Stimulated activated CD8-positive, alpha-beta memory T cell treated with anti-CD3 and anti-CD28 coated beads, Interleukin-7, amount 100 ng/mL, for 4 hours (primary cell): Measurements from ENCODE around the gene PLPP7.
A peak's percentile ranks its signal among the peaks of the same experiment; 100 is the strongest.
"Not testable (repeated sequence)": the region's sequence is repeated elsewhere in the genome, so short reads cannot be mapped to it uniquely, and the experiment has no call there.

Experiments used
- DNase-seq, 2 donors: peaks; one replicate each; pipeline ENCODE4 v3.0.0-alpha.2; 2020; ENCODE audit warnings: low read depth in 2 of 2

Gene PLPP7

DNA sequence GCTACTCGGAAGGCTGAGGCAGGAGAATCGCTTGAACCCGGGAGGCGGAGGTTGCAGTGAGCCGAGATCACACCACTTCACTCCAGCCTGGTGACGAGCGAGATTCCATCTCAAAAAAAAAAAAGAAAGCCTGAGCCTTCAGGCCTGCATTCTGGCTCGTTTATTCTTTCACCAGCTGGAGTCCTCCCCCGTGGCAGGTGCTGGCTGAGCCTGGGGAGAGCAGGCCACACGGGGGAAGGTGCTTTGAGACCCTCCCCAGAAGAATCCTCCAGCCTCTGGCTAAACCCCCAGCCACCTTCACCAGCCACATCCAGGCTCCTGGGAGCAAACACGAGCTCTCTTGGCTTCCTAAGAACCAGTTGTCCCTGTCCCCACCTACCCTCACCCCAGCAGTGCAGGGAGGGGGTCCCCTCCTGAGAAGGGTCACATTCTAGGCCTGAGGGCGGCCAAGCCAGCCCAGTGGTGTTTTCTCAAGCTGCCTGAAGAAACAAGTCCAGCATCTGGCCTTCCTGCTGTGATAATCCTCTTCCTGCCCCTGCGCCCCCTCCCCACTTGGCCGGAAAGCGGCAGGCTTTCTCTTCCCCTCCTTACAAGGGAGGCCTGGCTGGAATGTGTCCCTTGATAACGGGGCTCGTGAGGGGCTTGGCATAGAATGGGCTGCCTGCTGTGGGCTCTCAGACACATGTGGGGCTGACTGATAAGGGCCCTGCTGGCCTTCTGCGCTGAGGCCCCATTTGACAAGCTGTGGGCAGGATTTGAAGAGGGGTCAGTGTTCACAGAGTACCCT lies 41.5 kb downstream of the PLPP7 start:
- no peak for DNase-seq

DNA sequence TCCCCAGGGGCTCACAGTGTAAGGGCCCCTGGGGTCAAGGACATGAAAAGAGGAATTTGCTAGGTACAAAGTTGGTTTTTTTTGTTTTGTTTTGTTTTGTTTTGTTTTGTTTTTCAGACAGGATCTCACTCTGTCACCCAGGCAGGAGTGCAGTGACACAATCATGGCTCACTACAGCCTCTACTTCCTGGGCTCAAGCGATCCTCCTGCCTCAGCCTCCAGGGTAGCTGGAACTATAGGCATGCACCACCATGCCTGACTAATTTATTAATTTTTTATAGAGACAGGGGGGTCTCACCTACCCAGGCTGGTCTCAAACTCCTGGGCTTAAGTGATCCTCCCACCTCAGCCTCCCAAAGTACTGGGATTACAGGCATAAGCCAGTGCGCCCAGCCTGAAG lies 42.5 kb downstream of the PLPP7 start:
- not testable (repeated sequence) for DNase-seq

DNA sequence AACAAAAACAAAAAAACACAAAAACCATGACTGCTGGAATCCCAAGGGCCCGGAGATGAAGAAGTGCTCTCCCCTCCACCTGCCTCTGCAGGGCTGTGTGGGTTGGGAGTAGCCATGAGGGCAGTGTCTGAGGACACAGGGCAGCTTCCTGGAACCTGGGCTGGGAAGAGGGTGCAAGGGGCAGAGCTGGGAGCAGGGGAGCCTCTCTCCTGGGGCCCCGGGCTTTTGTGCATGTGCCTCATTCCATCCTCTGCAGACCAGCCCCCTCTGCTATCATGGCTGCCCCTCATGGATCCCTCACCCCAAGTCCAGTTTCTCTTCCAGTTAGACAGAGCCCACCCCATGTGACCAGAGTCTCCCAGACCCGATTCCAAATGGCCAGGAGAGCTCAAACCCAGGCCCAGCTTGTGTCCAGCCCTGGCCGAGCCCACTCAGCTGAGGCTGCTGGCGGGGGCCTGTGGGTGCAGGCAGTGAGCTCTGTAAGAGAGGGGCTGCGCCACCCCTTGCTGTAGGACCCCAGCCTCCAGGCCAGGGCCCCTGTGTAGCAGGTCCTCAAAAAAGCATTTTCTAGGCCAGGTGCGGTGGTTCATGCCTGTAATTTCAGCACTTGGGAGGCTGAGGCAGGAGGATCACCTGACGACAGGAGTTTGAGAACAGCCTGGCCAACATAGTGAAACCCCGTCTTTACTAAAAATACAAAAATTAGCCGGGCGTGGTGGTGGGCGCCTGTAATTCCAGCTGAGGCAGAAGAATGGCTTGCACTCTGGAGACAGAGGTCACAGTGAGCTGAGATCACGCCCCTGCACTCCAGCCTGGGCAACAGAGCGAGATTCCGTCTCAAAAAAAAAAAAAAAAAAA lies 44.5 kb downstream of the PLPP7 start:
- no peak for DNase-seq

- DNase-seq = no peak
These were observed 45.3 kb downstream of the PLPP7 start for GRCh38 chr9:131334629-131335367.

GRCh38 chr9:131335368-131335755 lies 45.8 kb downstream of the PLPP7 start:
- no peak for DNase-seq

- no peak for DNase-seq
These were observed 47.8 kb downstream of the PLPP7 start for GRCh38 chr9:131337131-131337848.

- not testable (repeated sequence) for DNase-seq
These were observed 49.7 kb downstream of the PLPP7 start for GRCh38 chr9:131339212-131339611.

GRCh38 chr9:131344931-131345535 lies 55.5 kb downstream of the PLPP7 start:
- DNase-seq = not testable (repeated sequence)

GRCh38 chr9:131346559-131346958 lies 57.0 kb downstream of the PLPP7 start:
- no peak for DNase-seq

DNA sequence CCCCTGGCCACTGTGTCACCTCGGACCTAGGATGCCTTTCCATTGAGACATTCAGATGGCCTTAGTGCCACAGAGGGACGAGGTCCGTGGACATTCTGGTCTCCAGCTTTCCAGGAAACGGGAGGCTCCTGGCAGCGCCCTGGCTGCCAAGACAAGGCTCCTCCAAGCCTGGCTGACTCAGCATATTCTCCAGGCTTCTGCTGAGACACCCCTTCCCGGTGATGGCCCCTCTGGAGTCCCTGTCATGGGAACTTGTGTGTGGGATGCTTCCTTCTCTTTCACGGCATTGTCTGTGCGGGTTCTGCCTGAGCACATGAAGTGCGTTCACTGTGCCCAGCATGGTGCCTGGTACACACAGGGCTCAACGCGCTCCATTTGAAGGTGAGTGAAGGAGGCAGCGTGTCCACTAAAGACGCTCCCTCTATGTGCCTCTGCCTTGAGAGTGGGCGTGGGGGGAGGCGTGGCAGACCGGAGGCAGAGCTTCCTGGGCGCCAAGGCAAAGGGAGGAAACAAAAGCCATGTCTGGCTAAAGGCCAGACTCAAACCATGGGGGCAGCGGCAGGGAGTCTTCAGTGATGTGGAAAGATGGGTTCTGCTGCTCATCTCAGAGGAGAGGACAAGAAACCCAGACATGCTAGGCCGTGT lies 58.0 kb downstream of the PLPP7 start:
- DNase-seq = no peak

- no peak for DNase-seq
These were observed 59.4 kb downstream of the PLPP7 start for GRCh38 chr9:131348631-131349521.

- no peak for DNase-seq
These were observed 60.0 kb downstream of the PLPP7 start for GRCh38 chr9:131349522-131349880.

DNA sequence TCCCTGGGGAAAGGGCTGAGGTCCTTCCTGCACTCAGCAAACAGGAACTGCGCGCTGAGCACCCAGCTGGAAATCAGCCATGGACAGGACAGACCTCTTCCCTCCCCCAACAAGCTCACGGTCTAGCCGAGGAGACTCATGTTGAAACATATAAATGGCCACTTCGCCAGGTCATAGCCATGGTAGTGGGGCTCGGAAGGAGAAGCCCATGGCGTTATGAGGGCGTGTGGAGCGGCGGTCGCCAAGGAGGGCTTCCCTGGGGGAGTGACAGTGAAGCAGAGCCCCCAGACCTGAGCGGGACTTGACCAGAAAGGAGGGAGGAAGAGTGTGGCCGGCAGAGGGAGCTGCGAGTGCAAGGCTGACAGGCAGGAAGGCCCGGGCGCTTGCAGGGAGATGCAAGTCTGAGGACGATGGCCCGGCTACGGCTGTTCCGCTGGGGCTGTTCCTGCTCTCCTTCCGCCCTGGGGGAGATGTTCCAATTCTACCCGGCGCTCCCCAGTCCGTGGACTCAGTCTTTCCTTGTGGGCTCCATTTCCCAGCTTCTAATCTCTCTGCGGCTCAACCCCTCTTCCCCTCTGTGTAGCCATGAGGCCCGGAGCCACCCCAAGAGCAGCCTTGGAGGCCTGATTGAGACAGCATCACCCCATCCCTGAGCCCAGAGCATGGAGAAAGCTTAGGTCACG lies 60.5 kb downstream of the PLPP7 start:
- peak; percentile 66 to 76 for DNase-seq

DNA sequence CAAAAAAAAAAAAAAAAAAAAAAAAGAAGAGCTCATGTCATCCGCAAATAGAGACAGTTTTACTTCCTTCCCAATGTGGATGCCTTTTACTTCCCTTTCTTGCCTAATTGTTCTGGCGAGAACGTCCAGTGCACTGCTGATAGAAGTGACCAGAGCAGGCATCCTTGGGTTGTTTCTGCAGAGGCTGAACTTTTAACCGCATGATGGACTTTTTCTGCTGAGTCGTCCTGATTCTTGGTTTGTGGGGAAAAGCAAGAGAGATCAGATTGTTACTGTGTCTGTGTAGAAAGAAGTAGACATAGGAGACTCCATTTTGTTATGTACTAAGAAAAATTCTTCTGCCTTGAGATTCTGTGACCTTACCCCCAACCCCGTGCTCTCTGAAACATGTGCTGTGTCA lies 67.0 kb downstream of the PLPP7 start:
- not testable (repeated sequence) for DNase-seq

GRCh38 chr9:131358556-131358955 lies 69.0 kb downstream of the PLPP7 start:
- DNase-seq = no peak
